ENCODE data around the gene NPIPA1.
"Not testable (repeated sequence)": the region's sequence is repeated elsewhere in the genome, so short reads cannot be mapped to it uniquely, and the experiment has no call there.

GRCh38 chr16:14969795-14970194, 32.6 kb downstream of the NPIPA1 start:
- not testable (repeated sequence) for TF ChIP-seq CTCF (IDR thresholded peaks at IDR 0.05); ZFX (IDR thresholded peaks at IDR 0.05; ENCODE audit: borderline replicate concordance)
